Smooth muscle cell (in vitro differentiated cells): ENCODE measurements around the gene B3GALT6. TPM values are rescaled to one million over a fixed set of nuclear protein-coding genes. Genes with fewer than 3 reads are reported as not detected.

Experiments
- DNase-seq: peaks from one replicate; lab custom pipeline; 2025; ENCODE audit not compliant: unreplicated experiment; lab: John Stamatoyannopoulos, UW
- H2AFZ ChIP-seq: fragments of 200-600 bp; sonication (generic); 2 replicates; pipeline ENCODE4 v1.6.0; 2016; ENCODE audit warnings: antibody characterized with exemption, low read depth, mild to moderate bottlenecking
- H3F3A ChIP-seq: fragments of 200-600 bp; sonication (generic); 2 replicates; pipeline ENCODE4 v1.6.0; 2017; ENCODE audit warnings: antibody characterized with exemption, low read depth
- H3K27ac ChIP-seq: fragments of 200-600 bp; sonication (generic); 2 replicates; pipeline ENCODE4 v1.5.1; 2016; ENCODE audit warnings: low read depth, mild to moderate bottlenecking
- H3K27me3 ChIP-seq: fragments of 200-600 bp; sonication (generic); 2 replicates; pipeline ENCODE4 v1.6.1; 2016; ENCODE audit warnings: low read depth, mild to moderate bottlenecking
- H3K36me3 ChIP-seq: fragments of 200-600 bp; sonication (generic); 2 replicates; pipeline ENCODE4 v1.5.1; 2016; ENCODE audit warnings: low read depth
- H3K4me1 ChIP-seq: fragments of 200-600 bp; sonication (generic); 2 replicates; pipeline ENCODE4 v1.5.1; 2016; ENCODE audit warnings: low read depth
- H3K4me2 ChIP-seq: fragments of 200-600 bp; sonication (generic); 2 replicates; pipeline ENCODE4 v1.6.0; 2016; ENCODE audit warnings: mild to moderate bottlenecking
- H3K4me3 ChIP-seq: fragments of 200-600 bp; sonication (generic); 2 replicates; pipeline ENCODE4 v1.5.1; 2016; ENCODE audit warnings: mild to moderate bottlenecking
- H3K79me2 ChIP-seq: fragments of 200-600 bp; sonication (generic); 2 replicates; pipeline ENCODE4 v1.6.0; 2016; ENCODE audit warnings: low read depth, mild to moderate bottlenecking
- H3K9ac ChIP-seq: fragments of 200-600 bp; sonication (generic); 2 replicates; pipeline ENCODE4 v1.6.0; 2016; ENCODE audit warnings: low read depth
- H3K9me3 ChIP-seq: fragments of 200-600 bp; sonication (generic); replicated peaks from 2 replicates; pipeline ENCODE4 v1.5.1; 2016; ENCODE audit warnings: low read depth
- H4K20me1 ChIP-seq: fragments of 200-600 bp; sonication (generic); 2 replicates; pipeline ENCODE4 v1.6.0; 2016; ENCODE audit warnings: low read depth
- WGBS: methylation state at CpG from one replicate; pipeline ENCODE4 v1.1.7; 2016; ENCODE audit warnings: low lambda C conversion rate; 5-methylcytosine and 5-hydroxymethylcytosine counted together
- polyA plus RNA-seq: library from polyadenylated mRNA; unstranded; fragments of >200 nt; fragmentation: Nextera tagmentation; extraction: Ambion mirVana; gene quantifications from 2 replicates; pipeline ENCODE4 v1.2.1, GENCODE V29; 2016
- total RNA-seq: library from RNA; depleted of rRNA; stranded (reverse); fragments of >200 nt; gene quantifications from 2 replicates; pipeline ENCODE4 v1.2.3, GENCODE V29; 2014
- TF ChIP-seq, protein P1 (sequence below): fragments of 200-600 bp; sonication (generic); IDR thresholded peaks from 2 replicates; pipeline ENCODE4 v1.5.1; 2017; ENCODE audit warnings: borderline replicate concordance, mild to moderate bottlenecking, antibody characterized with exemption; ENCODE audit not compliant: insufficient read depth, poor library complexity, severe bottlenecking

The B3GALT6 gene
- total and polyA plus RNA-seq, 2 experiments from 2014 or later = 15.0 to 33.2 TPM

DNA sequence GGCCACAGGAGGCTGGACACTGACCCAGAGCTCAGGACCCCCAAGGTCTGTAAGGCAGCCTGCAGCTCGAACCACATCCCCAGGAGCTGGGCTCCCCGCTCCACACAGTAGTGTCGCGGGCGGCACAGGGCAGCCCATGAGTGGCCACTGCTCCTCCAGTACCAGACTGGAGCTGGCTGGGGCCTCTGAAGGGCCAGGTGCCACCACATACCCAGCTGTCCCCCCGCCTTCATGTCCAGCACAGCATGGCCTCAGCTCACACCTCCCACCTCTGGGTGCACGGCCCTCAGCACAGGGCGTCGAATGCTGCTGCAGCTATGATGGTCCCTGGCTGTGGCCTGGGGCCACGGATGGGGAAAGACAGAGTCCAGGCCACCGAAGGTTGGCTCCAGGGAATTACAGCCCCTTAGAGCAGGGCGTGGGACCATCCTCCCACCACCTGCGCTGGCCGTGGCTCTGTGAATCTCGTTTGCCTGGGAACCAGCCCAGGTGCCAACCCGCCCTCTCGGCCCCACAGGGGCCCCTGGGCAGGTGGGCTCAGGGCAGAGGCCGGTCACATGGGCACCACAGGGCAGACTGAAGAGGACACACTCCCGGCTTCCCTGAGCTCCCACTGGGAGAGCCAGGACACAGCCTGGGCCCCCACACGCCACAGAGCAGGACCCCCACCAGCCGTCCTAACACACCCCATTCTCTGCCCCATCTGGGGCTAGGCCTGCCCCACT lies 16.0 kb upstream of the B3GALT6 start:
- H3K27ac ChIP-seq = no peak overlapping the region
- WGBS = 96% methylated on average over 17 of the region's 21 CpGs

DNA sequence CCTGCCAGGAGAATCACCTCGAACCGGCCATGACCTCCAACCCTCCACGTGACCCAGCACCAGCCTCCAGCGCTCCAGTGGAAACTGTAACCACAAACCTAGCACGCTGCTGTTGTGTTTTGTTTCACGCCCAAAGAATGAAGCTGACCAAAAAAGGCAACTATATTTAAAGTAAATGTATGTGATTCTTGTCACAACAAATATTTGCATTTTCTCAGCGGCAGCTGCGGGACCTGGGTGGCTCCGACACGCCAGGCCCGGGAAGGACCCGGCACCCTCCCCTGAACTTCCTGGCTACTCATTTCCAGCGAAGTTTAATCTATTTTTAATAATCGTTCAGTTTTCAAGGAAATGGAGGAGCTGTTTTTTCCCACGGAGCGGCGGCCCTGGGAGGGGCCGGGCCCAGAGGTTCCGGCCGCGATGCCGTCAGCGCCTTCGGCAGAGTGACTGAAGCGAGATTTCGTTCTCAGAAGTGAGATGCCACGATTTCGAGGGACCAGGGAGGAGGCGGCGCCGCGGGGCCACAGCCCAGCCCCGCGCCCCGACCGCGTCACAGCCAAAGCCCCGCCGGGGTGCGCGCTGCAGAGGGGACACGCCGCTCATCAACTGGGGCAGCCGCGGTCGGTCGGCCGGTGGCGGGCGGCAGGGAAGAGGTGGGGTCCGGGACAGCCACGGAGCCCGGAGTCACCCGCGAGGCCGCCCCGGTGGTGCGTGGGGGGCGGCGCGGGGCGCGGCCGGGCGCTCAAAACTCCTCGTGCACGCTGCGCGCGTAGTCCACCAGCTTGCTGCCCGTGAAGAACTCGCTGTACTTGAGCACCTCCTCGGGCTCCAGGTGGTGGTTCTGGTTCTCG lies 15.0 kb upstream of the B3GALT6 start:
- Histone ChIP-seq H3K79me2 (no peaks in the 10 kb centered on the region), H3K4me3 (no peak overlapping the region), H3F3A (no peaks in the 10 kb centered on the region), H3K27ac (no peak overlapping the region), H3K4me1 (no peaks in the 10 kb centered on the region), H3K36me3 (no peaks in the 10 kb centered on the region), H2AFZ (no peak overlapping the region), H3K4me2 (no peak overlapping the region), H4K20me1 (peaks cover 22% of the 10 kb centered on the region), H3K9me3 (no peaks in the 10 kb centered on the region), H3K9ac (no peak overlapping the region), H3K27me3 (no peaks in the 10 kb centered on the region)
- no peak for DNase-seq
- WGBS = 98% methylated on average over 52 of the region's 74 CpGs
- TF ChIP-seq, protein P1, sequence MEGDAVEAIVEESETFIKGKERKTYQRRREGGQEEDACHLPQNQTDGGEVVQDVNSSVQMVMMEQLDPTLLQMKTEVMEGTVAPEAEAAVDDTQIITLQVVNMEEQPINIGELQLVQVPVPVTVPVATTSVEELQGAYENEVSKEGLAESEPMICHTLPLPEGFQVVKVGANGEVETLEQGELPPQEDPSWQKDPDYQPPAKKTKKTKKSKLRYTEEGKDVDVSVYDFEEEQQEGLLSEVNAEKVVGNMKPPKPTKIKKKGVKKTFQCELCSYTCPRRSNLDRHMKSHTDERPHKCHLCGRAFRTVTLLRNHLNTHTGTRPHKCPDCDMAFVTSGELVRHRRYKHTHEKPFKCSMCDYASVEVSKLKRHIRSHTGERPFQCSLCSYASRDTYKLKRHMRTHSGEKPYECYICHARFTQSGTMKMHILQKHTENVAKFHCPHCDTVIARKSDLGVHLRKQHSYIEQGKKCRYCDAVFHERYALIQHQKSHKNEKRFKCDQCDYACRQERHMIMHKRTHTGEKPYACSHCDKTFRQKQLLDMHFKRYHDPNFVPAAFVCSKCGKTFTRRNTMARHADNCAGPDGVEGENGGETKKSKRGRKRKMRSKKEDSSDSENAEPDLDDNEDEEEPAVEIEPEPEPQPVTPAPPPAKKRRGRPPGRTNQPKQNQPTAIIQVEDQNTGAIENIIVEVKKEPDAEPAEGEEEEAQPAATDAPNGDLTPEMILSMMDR = no peak

More for the DNA sequence above, 16.0 kb upstream of the B3GALT6 start:
- no peak for DNase-seq
- Histone ChIP-seq H3F3A (no peaks in the 10 kb centered on the region), H3K79me2 (no peaks in the 10 kb centered on the region), H3K36me3 (no peaks in the 10 kb centered on the region), H3K9ac (no peak overlapping the region), H4K20me1 (peaks cover 22% of the 10 kb centered on the region), H2AFZ (no peak overlapping the region), H3K4me2 (no peak overlapping the region), H3K4me1 (no peaks in the 10 kb centered on the region), H3K9me3 (no peaks in the 10 kb centered on the region), H3K4me3 (no peak overlapping the region), H3K27me3 (no peaks in the 10 kb centered on the region)
- TF ChIP-seq, protein P1 = no peak

DNA sequence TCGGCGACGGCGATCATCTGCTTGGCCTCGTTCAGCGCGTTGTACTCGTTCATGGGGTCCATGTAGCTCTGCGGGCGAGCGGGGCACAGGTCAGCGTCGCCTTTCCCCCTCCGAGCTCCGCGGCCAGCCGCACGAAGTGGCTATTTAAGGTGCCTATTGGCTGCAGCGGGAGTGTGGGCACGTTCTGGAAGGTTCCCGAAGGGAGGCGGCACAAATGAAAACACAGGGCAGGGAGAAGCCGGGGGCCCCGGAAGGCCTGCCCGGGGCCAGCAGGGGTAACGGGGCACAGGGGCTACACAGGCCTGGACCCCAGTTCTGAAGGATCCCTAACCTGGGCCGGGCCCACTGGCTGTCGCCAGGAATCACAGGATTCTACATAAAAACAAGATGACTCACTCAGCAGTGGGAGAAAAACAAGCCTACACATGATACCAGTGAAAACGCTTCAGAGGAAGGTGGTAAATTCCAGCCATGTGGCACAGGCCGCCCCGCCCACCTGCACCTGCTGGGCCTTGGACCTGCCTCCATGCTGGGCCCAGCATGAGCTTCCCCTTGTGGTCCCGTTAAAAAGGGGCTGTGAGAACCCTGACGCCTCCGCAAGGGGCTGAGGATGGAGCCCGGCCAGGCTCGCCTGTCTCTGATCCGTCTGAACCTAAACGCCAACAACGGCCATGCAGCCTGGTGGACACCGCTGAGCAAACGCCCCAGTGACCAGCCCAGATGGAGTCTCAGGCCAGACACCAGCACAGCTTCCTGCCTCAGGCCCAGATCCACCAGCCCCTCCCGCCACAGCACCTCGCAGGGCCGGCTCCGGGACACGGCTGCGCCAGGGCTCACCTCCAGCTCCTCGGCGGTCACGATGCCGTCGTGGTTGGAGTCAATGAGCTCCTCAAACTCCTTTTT lies 14.2 kb upstream of the B3GALT6 start:
- Histone ChIP-seq H3K27ac (no peak overlapping the region), H3K9ac (no peak overlapping the region), H2AFZ (no peak overlapping the region), H3K79me2 (no peaks in the 10 kb centered on the region), H3K4me1 (no peaks in the 10 kb centered on the region), H3K9me3 (no peaks in the 10 kb centered on the region), H3F3A (no peaks in the 10 kb centered on the region), H4K20me1 (peaks cover 22% of the 10 kb centered on the region), H3K27me3 (no peaks in the 10 kb centered on the region), H3K4me3 (no peak overlapping the region), H3K36me3 (no peaks in the 10 kb centered on the region), H3K4me2 (no peak overlapping the region)
- WGBS = 92% methylated on average over 49 of the region's 52 CpGs
- TF ChIP-seq, protein P1 = no peak
- DNase-seq = no peak
